GM12878 (cell line): ENCODE data around the gene OPCML. TPM values are rescaled to one million over a fixed set of nuclear protein-coding genes. Genes with fewer than 3 reads are reported as not detected.

Source experiments
- ATAC-seq: fragments of 200-7000 bp; cut with Tn5 transposase; 3 replicates; pipeline ENCODE4 v1.9.1; 2020; ENCODE audit warnings: mild to moderate bottlenecking, moderate library complexity
- BruUV-seq: library from RNA; stranded (reverse); fragments of 400-500 nt; replicated peaks from 2 replicates; lab custom pipeline; 2021; lab: Mats Ljungman, UMichigan
- CTCF ChIA-PET: fragments of 300-600 bp; sonication (Branson Sonifier 250); formaldehyde crosslinking; extraction: SDS; loops from one replicate; lab custom pipeline; 2021; ENCODE audit warnings: inconsistent platforms; lab: Yijun Ruan, JAX
- POLR2A ChIA-PET: fragments of 350-600 bp; formaldehyde crosslinking; extraction: SDS; loops from one replicate; lab custom pipeline; 2021; ENCODE audit warnings: inconsistent platforms; lab: Charles Lee
- RAD21 ChIA-PET: fragments of 300-600 bp; sonication (Branson Sonifier 250); formaldehyde crosslinking; loops from one replicate; lab custom pipeline; 2023; ENCODE audit warnings: antibody characterized with exemption; ENCODE audit not compliant: unreplicated experiment; lab: Charles Lee
- SMC1A ChIA-PET: fragments of 300-600 bp; sonication (Branson Sonifier 250); formaldehyde crosslinking; loops from one replicate; lab custom pipeline; 2023; ENCODE audit not compliant: unreplicated experiment, uncharacterized antibody; lab: Charles Lee
- DNase-seq: peaks from one replicate; pipeline ENCODE4 v3.0.0-alpha.2; 2011; ENCODE audit warnings: low read depth, low spot score
- FAIRE-seq: peaks from 3 replicates; lab custom pipeline; 2011; peaks lifted over from hg19 to GRCh38; lab: Jason Lieb, UNC
- H2AFZ ChIP-seq: 2 replicates; pipeline ENCODE4 v1.6.0; 2011; ENCODE audit warnings: low read depth, low read length, control low read depth; ENCODE audit not compliant: control insufficient read depth
- H3K27ac ChIP-seq: 2 replicates; pipeline ENCODE4 v1.5.1; 2011; ENCODE audit warnings: control low read depth; ENCODE audit not compliant: control insufficient read depth, insufficient read depth
- H3K27me3 ChIP-seq, 2 experiments: replicated peaks in 1 of 2; 2 replicates each; pipeline versions ENCODE4 v1.6.0 to v1.6.1; 2011; ENCODE audit warnings: low read length in 1 of 2; ENCODE audit not compliant: control insufficient read depth in 2 of 2, insufficient read depth in 2 of 2
- H3K36me3 ChIP-seq, 2 experiments: 2 replicates each; pipeline ENCODE4 v1.5.1; 2011; ENCODE audit warnings: low read length in 1 of 2; ENCODE audit not compliant: control insufficient read depth in 2 of 2, insufficient read depth in 2 of 2
- H3K4me1 ChIP-seq: 2 replicates; pipeline ENCODE4 v1.6.1; 2011; ENCODE audit warnings: mild to moderate bottlenecking, low read length, moderate library complexity, mixed read lengths; ENCODE audit not compliant: control insufficient read depth, insufficient read depth
- H3K4me2 ChIP-seq: 2 replicates; pipeline ENCODE4 v1.6.0; 2011; ENCODE audit warnings: control low read depth; ENCODE audit not compliant: control insufficient read depth, insufficient read depth
- H3K4me3 ChIP-seq: fragments of 200-600 bp; sonication (generic); 2 replicates; pipeline ENCODE4 v1.5.1; 2016
- H3K79me2 ChIP-seq: 2 replicates; pipeline ENCODE4 v1.6.0; 2011; ENCODE audit warnings: low read length; ENCODE audit not compliant: control insufficient read depth, insufficient read depth
- H3K9ac ChIP-seq: 2 replicates; pipeline ENCODE4 v1.8.0; 2011; ENCODE audit warnings: low read length, control low read depth, mixed read lengths; ENCODE audit not compliant: control insufficient read depth, insufficient read depth
- H3K9me3 ChIP-seq: replicated peaks from 3 replicates; pipeline ENCODE4 v1.5.1; 2011; ENCODE audit warnings: mild to moderate bottlenecking, low read length; ENCODE audit not compliant: control insufficient read depth, insufficient read depth
- H4K20me1 ChIP-seq: 2 replicates; pipeline ENCODE4 v1.6.0; 2011; ENCODE audit not compliant: control insufficient read depth, insufficient read depth
- ASH2L ChIP-seq: fragments of 300-600, 200-600 bp; sonication (generic); IDR thresholded peaks from 2 replicates; pipeline ENCODE4 v1.6.1; 2017; ENCODE audit warnings: low read depth, mild to moderate bottlenecking, borderline replicate concordance
- BCLAF1 ChIP-seq: fragments of 450-650 bp; IDR thresholded peaks from 2 replicates; pipeline ENCODE4 v1.6.1; 2017; ENCODE audit warnings: antibody characterized with exemption, mild to moderate bottlenecking, moderate library complexity
- BMI1 ChIP-seq: fragments of 450-650 bp; IDR thresholded peaks from 2 replicates; pipeline ENCODE4 v1.6.1; 2016; ENCODE audit warnings: mild to moderate bottlenecking, moderate library complexity, borderline replicate concordance
- BRCA1 ChIP-seq: IDR thresholded peaks from 2 replicates; pipeline ENCODE4 v1.6.1; 2011; ENCODE audit warnings: low read depth, low read length, improper control_type of control experiment
- CHD4 ChIP-seq: fragments of 200-600 bp; sonication (generic); IDR thresholded peaks from 2 replicates; pipeline ENCODE4 v1.6.1; 2016; ENCODE audit warnings: mild to moderate bottlenecking
- EED ChIP-seq: sonication (generic); IDR thresholded peaks from 2 replicates; pipeline ENCODE4 v1.6.1; 2016; ENCODE audit warnings: antibody characterized with exemption, low read depth
- ELK1 ChIP-seq: IDR thresholded peaks from 2 replicates; pipeline ENCODE4 v1.6.1; 2012; ENCODE audit warnings: low read depth, low read length, improper control_type of control experiment
- FOXK2 ChIP-seq: fragments of 450-650 bp; IDR thresholded peaks from 2 replicates; pipeline ENCODE4 v1.6.1; 2017; ENCODE audit warnings: mild to moderate bottlenecking, moderate library complexity
- HDAC2 ChIP-seq: fragments of 200-600 bp; sonication (generic); IDR thresholded peaks from 2 replicates; pipeline ENCODE4 v1.6.1; 2017
- KDM1A ChIP-seq: fragments of 200-600 bp; sonication (generic); IDR thresholded peaks from 2 replicates; pipeline ENCODE4 v1.6.1; 2016; ENCODE audit warnings: borderline replicate concordance
- MAX ChIP-seq: IDR thresholded peaks from 2 replicates; pipeline ENCODE4 v1.6.1; 2012; ENCODE audit warnings: low read depth, low read length, improper control_type of control experiment
- MTA3 ChIP-seq: IDR thresholded peaks from 2 replicates; pipeline ENCODE4 v1.6.1; 2012; ENCODE audit warnings: low read length, inconsistent platforms, borderline replicate concordance
- NFXL1 ChIP-seq: fragments of 450-650 bp; IDR thresholded peaks from 2 replicates; pipeline ENCODE4 v1.6.1; 2017; ENCODE audit warnings: antibody characterized with exemption, mild to moderate bottlenecking, borderline replicate concordance
- NR2C1 ChIP-seq: fragments of 450-650 bp; IDR thresholded peaks from 2 replicates; pipeline ENCODE4 v1.6.1; 2017; ENCODE audit warnings: antibody characterized with exemption, mild to moderate bottlenecking, moderate library complexity
- RBBP5 ChIP-seq: fragments of 200-600 bp; sonication (generic); conservative IDR thresholded peaks from 2 replicates; pipeline ENCODE4 v1.6.1; 2016
- TBL1XR1 ChIP-seq: IDR thresholded peaks from 2 replicates; pipeline ENCODE4 v1.6.1; 2012; ENCODE audit warnings: low read depth, low read length, improper control_type of control experiment
- ZNF384 ChIP-seq: IDR thresholded peaks from 2 replicates; pipeline ENCODE4 v1.6.1; 2012; ENCODE audit warnings: low read depth, mild to moderate bottlenecking, low read length, improper control_type of control experiment, borderline replicate concordance
- whole genome bisulfite sequencing: methylation state at CpG from one replicate; pipeline ENCODE4 v1.1.6; 2016; ENCODE audit warnings: low lambda C conversion rate; ENCODE audit not compliant: insufficient replicate concordance, insufficient coverage; ENCODE audit errors: missing lambda C conversion rate; 5-methylcytosine and 5-hydroxymethylcytosine counted together
- in situ Hi-C: fragments of 300-500 bp; cut with MboI; formaldehyde crosslinking; loops from 9 replicates; pipeline ENCODE4 v1.14.3; 2018; ENCODE audit warnings: mixed read lengths
- intact Hi-C: fragments of 100-400 bp; cut with micrococcal nuclease; formaldehyde crosslinking; loops from one replicate; pipeline ENCODE4 v1.14.2; 2022; ENCODE audit not compliant: unreplicated experiment
- polyA plus RNA-seq, 11 experiments: library from polyadenylated mRNA; depleted of rRNA in 4 of 11; unstranded in 6 of 11; stranded (reverse) in 5 of 11; fragments of >200 nt; fragmentation: Nextera tagmentation in 4 of 11; fragmentation: Illumina TruSeq in 1 of 11; extraction: Ambion mirVana in 4 of 11; extraction: Trizol in 1 of 11; gene quantifications; 1 replicate in 1 of 11; 2 replicates in 10 of 11; pipeline versions ENCODE4 v1.2.1 to v1.2.3, GENCODE V29; 2011 to 2016; ENCODE audit warnings: inconsistent platforms in 2 of 11, missing spikeins in 2 of 11, low read depth in 1 of 11
- total RNA-seq, 4 experiments: library from RNA; depleted of rRNA in 3 of 4; stranded (reverse); fragments of >200 nt in 3 of 4; fragmentation: Illumina TruSeq in 1 of 4; extraction: Trizol in 1 of 4; gene quantifications; 2 replicates each; pipeline versions ENCODE4 v1.2.1 to v1.2.3, GENCODE V29; 2013 to 2021

The OPCML gene
- total and polyA plus RNA-seq, 10 of the 15 experiments (the other 5 are each of a cell fraction or from before 2014, with no cell fraction given), result 0.84 TPM; not detected in 9

GRCh38 chr11:133507185-133507584 is 25.1 kb downstream of the OPCML start:
- H3K79me2 ChIP-seq, result no peaks in the 10 kb centered on the region
- FAIRE-seq (no peak), DNase-seq (no peak), ATAC-seq (no peak)
- ChIA-PET RAD21 (no interaction called here), POLR2A (no interaction called here), CTCF (no interaction called here), SMC1A (no interaction called here)
- no peak overlapping the region for H3K9ac ChIP-seq
- no peak overlapping the region for H3K4me2 ChIP-seq
- no TSS peak for BruUV-seq
- 11% methylated on average over 4 of the region's 4 CpGs for WGBS
- H3K4me1 ChIP-seq, result peaks cover 6% of the 10 kb centered on the region
- peaks cover 0 to 3% of the 10 kb centered on the region in 2 experiments; a peak in 1 of 4 replicates for H3K27me3 ChIP-seq
- H4K20me1 ChIP-seq, result no peaks in the 10 kb centered on the region
- in situ Hi-C loops, result no loop called here
- TF ChIP-seq MAX (no peak), TBL1XR1 (no peak), BCLAF1 (no peak), EED (no peak), CHD4 (no peak), ASH2L (no peak), MTA3 (no peak), NFXL1 (no peak), FOXK2 (no peak), BRCA1 (no peak), KDM1A (no peak), NR2C1 (no peak), ELK1 (no peak), ZNF384 (no peak), RBBP5 (no peak), BMI1 (no peak), HDAC2 (no peak)
- H3K9me3 ChIP-seq, result no peaks in the 10 kb centered on the region; the same call in 2 of the 3 replicates
- H3K27ac ChIP-seq, result no peak overlapping the region
- intact Hi-C loops, result no loop called here
- no peak overlapping the region for H2AFZ ChIP-seq
- no peak overlapping the region for H3K4me3 ChIP-seq
- H3K36me3 ChIP-seq, result no peaks in the 10 kb centered on the region
